ENCODE results near the gene LPIN3.

Gene LPIN3

DNA sequence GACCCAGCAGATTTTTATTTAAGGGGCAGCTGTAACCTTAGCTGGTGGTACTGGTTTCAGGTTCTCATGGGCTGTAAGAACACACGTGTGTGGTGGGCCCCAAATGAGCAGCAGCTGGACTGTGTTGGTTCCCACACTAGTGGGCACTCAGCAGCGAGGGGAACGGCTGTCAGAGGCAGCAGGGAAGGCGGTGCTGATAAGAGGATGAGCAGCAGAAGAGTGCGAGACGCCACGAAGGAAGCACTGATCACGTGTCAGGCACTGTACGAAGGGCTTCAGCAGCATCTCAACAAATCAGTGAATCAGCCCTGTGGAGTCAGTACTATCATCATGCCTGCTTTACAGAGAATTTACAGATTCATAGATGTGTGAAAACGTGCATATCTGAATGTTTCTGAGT, 67.0 kb downstream of the LPIN3 start:
- no peak overlapping the region for H3K4me3 ChIP-seq (replicated peaks in 1 of 2; ENCODE audit: low read depth in 2 of 2, low read length in 2 of 2)
- no peak for DNase-seq (ENCODE audit: low read depth in 2 of 2)
- TF ChIP-seq CTCF (IDR thresholded peaks at IDR 0.05; ENCODE audit: low read depth, low read length), result no peak

DNA sequence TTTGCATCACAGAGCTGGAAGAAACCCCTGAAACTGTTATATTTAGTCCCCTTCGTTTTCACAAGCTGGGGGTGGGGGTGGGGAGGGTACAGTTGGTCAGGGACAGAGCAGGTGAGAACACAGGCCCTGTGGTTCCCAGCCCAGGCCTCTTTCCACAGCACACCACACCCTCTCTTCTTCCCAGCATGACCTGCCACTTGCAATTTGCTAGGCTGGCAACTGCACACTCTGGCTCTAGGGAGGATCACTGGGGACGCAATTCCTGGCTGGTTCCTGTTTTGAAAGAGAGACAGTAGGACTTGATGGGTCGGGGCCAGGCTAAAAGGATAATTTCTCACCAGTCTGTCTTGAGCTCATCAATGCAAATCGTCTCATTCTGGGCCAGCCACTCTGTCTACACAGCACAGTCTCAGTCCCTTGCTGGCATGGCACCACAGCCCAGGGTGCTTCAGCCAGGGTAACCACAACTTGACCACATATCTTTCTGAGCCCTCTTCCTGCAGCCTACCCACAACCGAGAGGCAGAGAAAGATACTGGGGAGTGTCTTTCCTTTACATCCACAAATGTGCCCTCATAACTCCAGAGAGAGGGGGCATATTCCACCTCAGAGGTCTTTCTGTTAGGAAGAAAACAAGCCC, 67.7 kb downstream of the LPIN3 start:
- no peak overlapping the region for H3K4me3 ChIP-seq (replicated peaks in 1 of 2; ENCODE audit: low read depth in 2 of 2, low read length in 2 of 2)
- no peak for TF ChIP-seq CTCF (IDR thresholded peaks at IDR 0.05; ENCODE audit: low read depth, low read length)
- DNase-seq (ENCODE audit: low read depth in 2 of 2), result no peak

GRCh38 chr20:41408986-41409385, 68.4 kb downstream of the LPIN3 start:
- TF ChIP-seq CTCF (IDR thresholded peaks at IDR 0.05; ENCODE audit: low read depth, low read length), result no peak
- H3K4me3 ChIP-seq (replicated peaks in 1 of 2; ENCODE audit: low read depth in 2 of 2, low read length in 2 of 2), result no peak overlapping the region
- no peak for DNase-seq (ENCODE audit: low read depth in 2 of 2)
